Breast epithelium (tissue), 3 donors: Measurements from ENCODE around the gene SDCCAG8.

Experiments
- CTCF ChIP-seq, 3 donors: fragments of 450-650 bp; IDR thresholded peaks; one replicate each; pipeline ENCODE4 v1.5.1; 2016 to 2017; ENCODE audit warnings: antibody characterized with exemption in 3 of 3, mild to moderate bottlenecking in 3 of 3, moderate library complexity in 3 of 3
- POLR2A ChIP-seq: fragments of 450-650 bp; IDR thresholded peaks from one replicate; pipeline ENCODE4 v1.6.1; 2016; ENCODE audit warnings: antibody characterized with exemption, mild to moderate bottlenecking, moderate library complexity
- POLR2AphosphoS5 ChIP-seq, 3 donors: sonication (generic); formaldehyde crosslinking; IDR thresholded peaks; one replicate each; pipeline ENCODE4 v1.6.1; 2017; ENCODE audit warnings: antibody characterized with exemption in 3 of 3

GRCh38 chr1:243508943-243509342 is 253.1 kb downstream of the SDCCAG8 start:
- TF ChIP-seq CTCF (IDR thresholded peaks at IDR 0.05) = no peak
- no peak for TF ChIP-seq POLR2A
- TF ChIP-seq POLR2AphosphoS5 (IDR thresholded peaks at IDR 0.05) = no peak
